ENCODE data around the gene THSD7B.

DNA sequence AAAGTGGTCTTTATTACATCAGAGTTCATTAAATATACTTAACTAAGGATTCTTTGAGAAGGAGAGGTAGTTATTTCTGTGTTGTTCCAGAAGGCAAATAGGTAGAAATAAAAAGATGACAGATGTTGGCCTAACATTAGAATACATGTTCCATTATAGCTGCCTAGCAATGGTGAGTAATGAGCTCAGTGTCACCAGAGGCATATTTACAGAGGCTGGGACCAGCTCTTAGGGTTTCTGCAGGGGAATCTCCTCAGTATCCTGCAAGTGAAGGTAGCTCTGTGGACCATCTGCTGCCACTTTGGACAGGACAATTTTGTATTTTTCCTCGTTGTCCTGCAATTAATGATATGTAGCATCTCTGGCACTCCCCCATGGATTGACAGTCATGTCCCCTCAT is 416.0 kb downstream of the THSD7B start:
- TF ChIP-seq, protein P1, sequence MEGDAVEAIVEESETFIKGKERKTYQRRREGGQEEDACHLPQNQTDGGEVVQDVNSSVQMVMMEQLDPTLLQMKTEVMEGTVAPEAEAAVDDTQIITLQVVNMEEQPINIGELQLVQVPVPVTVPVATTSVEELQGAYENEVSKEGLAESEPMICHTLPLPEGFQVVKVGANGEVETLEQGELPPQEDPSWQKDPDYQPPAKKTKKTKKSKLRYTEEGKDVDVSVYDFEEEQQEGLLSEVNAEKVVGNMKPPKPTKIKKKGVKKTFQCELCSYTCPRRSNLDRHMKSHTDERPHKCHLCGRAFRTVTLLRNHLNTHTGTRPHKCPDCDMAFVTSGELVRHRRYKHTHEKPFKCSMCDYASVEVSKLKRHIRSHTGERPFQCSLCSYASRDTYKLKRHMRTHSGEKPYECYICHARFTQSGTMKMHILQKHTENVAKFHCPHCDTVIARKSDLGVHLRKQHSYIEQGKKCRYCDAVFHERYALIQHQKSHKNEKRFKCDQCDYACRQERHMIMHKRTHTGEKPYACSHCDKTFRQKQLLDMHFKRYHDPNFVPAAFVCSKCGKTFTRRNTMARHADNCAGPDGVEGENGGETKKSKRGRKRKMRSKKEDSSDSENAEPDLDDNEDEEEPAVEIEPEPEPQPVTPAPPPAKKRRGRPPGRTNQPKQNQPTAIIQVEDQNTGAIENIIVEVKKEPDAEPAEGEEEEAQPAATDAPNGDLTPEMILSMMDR (IDR thresholded peaks at IDR 0.05 in 8 of 11, conservative IDR thresholded peaks at IDR 0.05 in 3 of 11): no peak
- TF ChIP-seq POLR2A (IDR thresholded peaks at IDR 0.05) (no peak), POLR2AphosphoS5 (IDR thresholded peaks at IDR 0.05) (no peak)

All from spleen (tissue), 7 donors.